Stomach (tissue), 9 donors: Measurements from ENCODE around the gene SCNM1. TPM values are rescaled to one million over a fixed set of nuclear protein-coding genes. Genes with fewer than 3 reads are reported as not detected.
A peak's percentile ranks its signal among the peaks of the same experiment; 100 is the strongest.

ENCODE experiments used
- DNase-seq, 2 donors: peaks; one replicate each; pipeline versions ENCODE4 v3.0.0 to v3.0.0-alpha.2; 2013 to 2019
- H3K27ac ChIP-seq, 5 donors: fragments of 200-600 bp in 4 of 5; sonication (generic) in 4 of 5; one replicate each; pipeline ENCODE4 v1.5.1; 2013 to 2019; ENCODE audit warnings: mild to moderate bottlenecking in 1 of 5, moderate library complexity in 1 of 5
- H3K27me3 ChIP-seq, 3 donors: fragments of 200-600 bp; sonication (generic); one replicate each; pipeline ENCODE4 v1.5.1; 2017 to 2019; ENCODE audit warnings: mixed run types in 1 of 3
- H3K36me3 ChIP-seq, 4 donors: fragments of 200-600 bp; sonication (generic); 1 replicate in 3 of 4; 2 replicates in 1 of 4; pipeline ENCODE4 v1.5.1; 2016 to 2019
- H3K4me1 ChIP-seq, 4 donors: fragments of 200-600 bp; sonication (generic); one replicate each; pipeline ENCODE4 v1.5.1; 2016 to 2019
- H3K4me3 ChIP-seq, 4 donors: fragments of 200-600 bp; sonication (generic) in 3 of 4; one replicate each; pipeline ENCODE4 v1.5.1; 2016 to 2019; ENCODE audit warnings: mild to moderate bottlenecking in 1 of 4
- H3K9me3 ChIP-seq, 4 donors: fragments of 200-600 bp; sonication (generic); one replicate each; pipeline ENCODE4 v1.5.1; 2016 to 2019
- EP300 ChIP-seq: sonication (generic); formaldehyde crosslinking; IDR thresholded peaks from one replicate; pipeline ENCODE4 v1.6.1; 2017; ENCODE audit warnings: antibody characterized with exemption
- POLR2A ChIP-seq, 4 donors: fragments of 450-650 bp; IDR thresholded peaks; one replicate each; pipeline ENCODE4 v1.6.1; 2016; ENCODE audit warnings: antibody characterized with exemption in 4 of 4, control low read depth in 2 of 4, mild to moderate bottlenecking in 1 of 4, moderate library complexity in 1 of 4
- POLR2AphosphoS5 ChIP-seq, 3 donors: sonication (generic); formaldehyde crosslinking; IDR thresholded peaks; one replicate each; pipeline ENCODE4 v1.6.1; 2016; ENCODE audit warnings: antibody characterized with exemption in 3 of 3
- WGBS, 5 donors: extraction: QIAGEN DNeasy Blood & Tissue Kit in 3 of 5; methylation state at CpG; one replicate each; pipeline versions ENCODE4 v1.1.5 to v1.1.7; 2013 to 2018; 5-methylcytosine and 5-hydroxymethylcytosine counted together
- intact Hi-C: fragments of 100-400 bp; cut with DNase I; formaldehyde crosslinking; loops from one replicate; pipeline ENCODE4 v1.15.1; 2023; ENCODE audit warnings: low total_unique reads
- polyA plus RNA-seq, 3 donors: library from polyadenylated mRNA; stranded (reverse); fragments of 200-250 nt; gene quantifications; one replicate each; pipeline ENCODE4 v1.2.3, GENCODE V29; 2013
- total RNA-seq, 5 donors: library from RNA; depleted of rRNA; stranded (reverse); fragments of >200 nt; gene quantifications; one replicate each; pipeline versions ENCODE4 v1.1.0 to v1.2.3, GENCODE V29; 2014 to 2016
- TF ChIP-seq, protein P1 (sequence below), 7 experiments: fragments of 450-650 bp in 4 of 7; fragments of 200-600 bp in 3 of 7; sonication (generic) in 3 of 7; IDR thresholded peaks; one replicate each; pipeline ENCODE4 v1.5.1; 2016 to 2019; ENCODE audit warnings: antibody characterized with exemption in 7 of 7, control low read depth in 2 of 7, mild to moderate bottlenecking in 1 of 7
- donor health status: healthy with polysubstance abuse.
- donor health status: Bipolar disorder and iron deficiency.
- donor health status: healthy.

Gene SCNM1
- total and polyA plus RNA-seq, 8 donors: 4.5 to 66.3 (median 26.3) TPM

DNA sequence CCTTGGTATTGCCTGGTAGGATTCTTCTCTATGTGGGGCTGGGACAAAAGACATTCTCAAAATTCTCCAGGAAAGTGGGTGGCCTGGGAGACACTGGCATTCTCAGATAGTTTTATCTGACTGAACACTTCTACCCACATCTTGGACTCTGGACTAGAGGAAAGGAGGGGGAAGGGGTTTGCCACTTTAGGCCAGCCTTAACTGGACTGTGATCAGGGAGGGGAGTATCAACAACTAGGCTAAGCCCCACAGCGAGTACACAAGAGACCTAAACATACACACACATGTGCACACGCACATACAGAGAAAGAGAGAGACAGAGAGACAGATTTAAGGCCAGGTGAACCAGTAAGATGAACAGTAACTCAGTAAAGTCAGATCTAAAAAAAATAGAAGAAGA is 18.3 kb upstream of the SCNM1 start:
- H3K4me3 ChIP-seq: no peak overlapping the region
- H3K27ac ChIP-seq: peak overlapping the region in 2 of 5 donors; percentile 81 to 86
- WGBS, 5 donors: 78 to 93% (median 86%) methylated on average over 2 of the region's 2 CpGs

DNA sequence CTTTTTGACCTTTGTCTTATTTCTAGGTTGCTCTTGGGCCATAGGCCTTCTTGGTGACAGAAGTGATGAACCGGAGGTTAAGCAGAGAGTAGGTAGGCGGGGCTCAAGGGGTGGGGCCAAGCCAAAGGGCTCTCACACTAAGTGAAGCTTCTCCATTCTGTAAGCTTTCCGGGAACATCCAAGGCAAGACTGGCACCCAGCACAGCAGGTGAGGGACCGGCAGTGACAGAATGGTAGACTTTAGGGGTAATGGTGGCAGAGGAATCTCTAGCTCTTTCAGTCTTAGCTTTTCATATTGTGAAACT is 9.5 kb upstream of the SCNM1 start, which contains the start of gene TNFAIP8L2:
Gene TNFAIP8L2, plus strand, starts transcription at position 135 of the 305 bp plus-strand sequence. CDS start 2,049 bp downstream, outside the sequence.
- Histone ChIP-seq H3K27ac (peak within 1 kb of the TSS in 4 of 5 donors; percentile 3 to 81 (median 65)), H3K36me3 (peaks cover 16 to 53% (median 50%) of the 10 kb centered on the region in 4 donors), H3K4me1 (peaks cover 0 to 27% (median 3%) of the 10 kb centered on the region in 4 donors), H3K27me3 (no peaks in the 10 kb centered on the region), H3K4me3 (peak within 1 kb of the TSS; percentile 20 to 45 (median 36)), H3K9me3 (no peaks in the 10 kb centered on the region)
- TF ChIP-seq, protein P1, sequence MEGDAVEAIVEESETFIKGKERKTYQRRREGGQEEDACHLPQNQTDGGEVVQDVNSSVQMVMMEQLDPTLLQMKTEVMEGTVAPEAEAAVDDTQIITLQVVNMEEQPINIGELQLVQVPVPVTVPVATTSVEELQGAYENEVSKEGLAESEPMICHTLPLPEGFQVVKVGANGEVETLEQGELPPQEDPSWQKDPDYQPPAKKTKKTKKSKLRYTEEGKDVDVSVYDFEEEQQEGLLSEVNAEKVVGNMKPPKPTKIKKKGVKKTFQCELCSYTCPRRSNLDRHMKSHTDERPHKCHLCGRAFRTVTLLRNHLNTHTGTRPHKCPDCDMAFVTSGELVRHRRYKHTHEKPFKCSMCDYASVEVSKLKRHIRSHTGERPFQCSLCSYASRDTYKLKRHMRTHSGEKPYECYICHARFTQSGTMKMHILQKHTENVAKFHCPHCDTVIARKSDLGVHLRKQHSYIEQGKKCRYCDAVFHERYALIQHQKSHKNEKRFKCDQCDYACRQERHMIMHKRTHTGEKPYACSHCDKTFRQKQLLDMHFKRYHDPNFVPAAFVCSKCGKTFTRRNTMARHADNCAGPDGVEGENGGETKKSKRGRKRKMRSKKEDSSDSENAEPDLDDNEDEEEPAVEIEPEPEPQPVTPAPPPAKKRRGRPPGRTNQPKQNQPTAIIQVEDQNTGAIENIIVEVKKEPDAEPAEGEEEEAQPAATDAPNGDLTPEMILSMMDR (IDR thresholded peaks at IDR 0.05): no peak
- TF ChIP-seq EP300 (no peak), POLR2AphosphoS5 (IDR thresholded peaks at IDR 0.05) (no peak), POLR2A (IDR thresholded peaks at IDR 0.05) (no peak)
- peak; percentile 51 to 54 for DNase-seq
- intact Hi-C loops: loop anchor here (10.0 kb wide), 2 partner anchors 62 to 132 kb away; no protein-coding TSS in a partner anchor
- 53 to 57% (median 56%) methylated on average over 4 of the region's 4 CpGs for WGBS, 5 donors

More for the DNA sequence above, 18.3 kb upstream of the SCNM1 start:
- Histone ChIP-seq H3K4me1 (peaks cover 9 to 47% (median 33%) of the 10 kb centered on the region in 4 donors), H3K36me3 (no peaks in the 10 kb centered on the region), H3K27me3 (peaks cover 0 to 12% (median 9%) of the 10 kb centered on the region in 3 donors), H3K9me3 (no peaks in the 10 kb centered on the region)
- DNase-seq: no peak
- no peak for TF ChIP-seq POLR2A (IDR thresholded peaks at IDR 0.05)
- no peak for TF ChIP-seq EP300
- TF ChIP-seq, protein P1 (IDR thresholded peaks at IDR 0.05): no peak
- TF ChIP-seq POLR2AphosphoS5 (IDR thresholded peaks at IDR 0.05): no peak
- intact Hi-C loops: no loop called here

DNA sequence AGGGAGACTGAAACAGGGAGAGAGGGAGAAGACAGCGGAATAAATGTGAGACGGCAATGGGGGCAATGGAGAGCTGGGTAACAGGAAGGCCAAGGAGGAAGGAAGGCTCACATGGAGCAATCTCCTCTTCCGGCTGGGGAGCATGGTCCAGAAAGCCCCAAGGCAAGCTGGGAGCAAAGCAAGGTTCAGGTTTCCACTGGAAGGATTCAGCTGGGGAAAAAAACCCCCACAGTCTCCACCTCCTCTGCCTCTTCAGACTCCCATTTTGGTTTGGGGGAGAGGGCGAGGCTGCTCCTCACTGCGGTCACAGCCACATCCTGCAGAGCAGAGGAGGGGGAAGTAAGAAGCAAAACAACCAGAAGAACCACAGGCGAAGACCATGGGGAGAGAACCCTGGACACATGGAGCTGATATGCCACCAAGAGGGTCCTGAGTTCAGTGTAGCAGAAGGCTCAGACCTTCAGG is 8.8 kb upstream of the SCNM1 start:
- WGBS, 5 donors: 67 to 89% (median 75%) methylated on average over 6 of the region's 6 CpGs
- DNase-seq: peak in 1 of 2 donors; percentile 45
- intact Hi-C loops: loop anchor here (10.0 kb wide), 2 partner anchors 62 to 132 kb away; no protein-coding TSS in a partner anchor

DNA sequence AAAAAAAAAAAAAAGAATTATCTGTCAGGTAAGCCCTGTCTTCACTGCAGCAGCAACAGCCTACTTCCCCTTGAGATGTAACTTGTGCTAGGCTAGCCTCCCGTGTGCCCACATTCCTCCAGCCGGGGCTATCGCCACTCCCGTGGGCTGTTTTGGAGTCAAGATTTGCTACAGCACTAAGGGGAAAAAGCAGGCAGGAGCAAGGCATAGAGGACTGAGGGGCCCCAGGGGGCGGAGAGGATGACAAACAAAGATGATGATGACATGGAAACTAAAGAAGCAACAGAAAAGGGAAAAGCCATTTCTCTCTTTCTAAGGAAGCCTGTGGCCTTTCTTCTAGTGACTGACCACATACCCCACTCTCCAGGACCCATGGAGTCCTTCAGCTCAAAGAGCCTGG is 7.6 kb upstream of the SCNM1 start:
- Histone ChIP-seq H3K27ac (peak overlapping the region in 2 of 5 donors; percentile 36 to 60), H3K9me3 (no peaks in the 10 kb centered on the region), H3K36me3 (peaks cover 19 to 61% (median 57%) of the 10 kb centered on the region in 4 donors), H3K4me1 (peaks cover 0 to 35% (median 7%) of the 10 kb centered on the region in 4 donors), H3K4me3 (peak overlapping the region in 1 of 4 donors; percentile 40), H3K27me3 (no peaks in the 10 kb centered on the region)
- no peak for TF ChIP-seq POLR2A (IDR thresholded peaks at IDR 0.05)
- TF ChIP-seq EP300: no peak
- TF ChIP-seq, protein P1 (IDR thresholded peaks at IDR 0.05): no peak
- no peak for TF ChIP-seq POLR2AphosphoS5 (IDR thresholded peaks at IDR 0.05)
- intact Hi-C loops: loop anchor here (10.0 kb wide), 2 partner anchors 64 to 134 kb away; no protein-coding TSS in a partner anchor
- WGBS, 5 donors: 70 to 85% (median 77%) methylated on average over 5 of the region's 5 CpGs
- no peak for DNase-seq

More for the DNA sequence above, 8.8 kb upstream of the SCNM1 start:
- Histone ChIP-seq H3K4me3 (peak overlapping the region; percentile 20 to 45 (median 36)), H3K9me3 (no peaks in the 10 kb centered on the region), H3K36me3 (peaks cover 19 to 60% (median 56%) of the 10 kb centered on the region in 4 donors), H3K4me1 (peaks cover 0 to 27% (median 3%) of the 10 kb centered on the region in 4 donors), H3K27me3 (no peaks in the 10 kb centered on the region), H3K27ac (peak overlapping the region in 4 of 5 donors; percentile 3 to 81 (median 65))
- no peak for TF ChIP-seq POLR2AphosphoS5 (IDR thresholded peaks at IDR 0.05)
- no peak for TF ChIP-seq POLR2A (IDR thresholded peaks at IDR 0.05)
- TF ChIP-seq, protein P1 (IDR thresholded peaks at IDR 0.05): no peak
- TF ChIP-seq EP300: no peak
